Activated T-cell treated with anti-CD3 and anti-CD28 coated beads for 48 hours (primary cell): Measurements from ENCODE around the gene NTSR2.

Experiments
- DNase-seq: peaks from one replicate; pipeline ENCODE4 v3.0.0-alpha.2; 2020; ENCODE audit warnings: low read depth

NTSR2 gene

GRCh38 chr2:11699686-11700670 lies 30.0 kb upstream of the NTSR2 start:
- DNase-seq: no peak

GRCh38 chr2:11698009-11698922 lies 28.3 kb upstream of the NTSR2 start:
- no peak for DNase-seq

- DNase-seq: no peak
Measured at GRCh38 chr2:11697103-11697871, 27.3 kb upstream of the NTSR2 start.

GRCh38 chr2:11696736-11697102 lies 26.7 kb upstream of the NTSR2 start:
- no peak for DNase-seq

GRCh38 chr2:11695576-11695975 lies 25.6 kb upstream of the NTSR2 start:
- no peak for DNase-seq

- DNase-seq: peak; percentile 40
Measured at GRCh38 chr2:11692966-11693521, 23.0 kb upstream of the NTSR2 start.

- DNase-seq: no peak
Measured at GRCh38 chr2:11691076-11691660, 21.2 kb upstream of the NTSR2 start.

GRCh38 chr2:11688222-11689069 lies 18.5 kb upstream of the NTSR2 start:
- DNase-seq: peak; percentile 80

- DNase-seq: no peak
Measured at GRCh38 chr2:11687736-11688135, 17.7 kb upstream of the NTSR2 start.

GRCh38 chr2:11685906-11686470 lies 16.0 kb upstream of the NTSR2 start:
- DNase-seq: no peak

GRCh38 chr2:11684894-11685460 lies 15.0 kb upstream of the NTSR2 start:
- DNase-seq: no peak

GRCh38 chr2:11683966-11684365 lies 14.0 kb upstream of the NTSR2 start:
- no peak for DNase-seq

GRCh38 chr2:11683476-11683875 lies 13.5 kb upstream of the NTSR2 start:
- DNase-seq: no peak

- no peak for DNase-seq
Measured at GRCh38 chr2:11682590-11682915, 12.6 kb upstream of the NTSR2 start.

- DNase-seq: peak; percentile 63
Measured at GRCh38 chr2:11681722-11682589, 12.0 kb upstream of the NTSR2 start.

GRCh38 chr2:11680901-11681721 lies 11.1 kb upstream of the NTSR2 start:
- no peak for DNase-seq

- DNase-seq: no peak
Measured at GRCh38 chr2:11680182-11680900, 10.3 kb upstream of the NTSR2 start.
